Measurements from ENCODE around the gene LGALS8. TPM values are rescaled to one million over a fixed set of nuclear protein-coding genes. Genes with fewer than 3 reads are reported as not detected.

The LGALS8 gene
- total RNA-seq, 1 experiment from 2014 or later, result 47.9 TPM

GRCh38 chr1:236565530-236565929 is 41.7 kb downstream of the LGALS8 start:
- ATAC-seq, result no peak

GRCh38 chr1:236568285-236568894 is 44.6 kb downstream of the LGALS8 start:
- ATAC-seq, result no peak
- BruUV-seq (replicated peaks), result no TSS peak
- intact Hi-C loops (cut with micrococcal nuclease), result no loop called here
- H3K9me3 ChIP-seq (ENCODE audit: low read length), result no peaks in the 10 kb centered on the region
- no peak overlapping the region for H3K4me3 ChIP-seq (ENCODE audit: low read length)
- peaks cover 51% of the 10 kb centered on the region for H3K36me3 ChIP-seq (ENCODE audit: low read depth, low read length)
- no peaks in the 10 kb centered on the region for H3F3A ChIP-seq (ENCODE audit: low read length, unreplicated experiment)
- ChIA-PET POLR2A (ENCODE audit: unreplicated experiment) (no interaction called here), CTCF (no interaction called here)
- no peak for DNase-seq
- no peaks in the 10 kb centered on the region for H3K27me3 ChIP-seq (ENCODE audit: low read length)
- H2AFZ ChIP-seq (ENCODE audit: low read length), result no peak overlapping the region
- H3K79me2 ChIP-seq (ENCODE audit: low read length), result no peaks in the 10 kb centered on the region
- H3K27ac ChIP-seq (ENCODE audit: low read length), result no peak overlapping the region
- no peak for TF ChIP-seq CTCF (conservative IDR thresholded peaks at IDR 0.05; ENCODE audit: low read depth, low read length)
- no peak for TF ChIP-seq EZH2phosphoT487 (IDR thresholded peaks at IDR 0.05; ENCODE audit: borderline replicate concordance, low read length)
- no peak for TF ChIP-seq EZH2 (IDR thresholded peaks at IDR 0.05; ENCODE audit: low read length, unreplicated experiment)
- no peaks in the 10 kb centered on the region for H4K20me1 ChIP-seq (ENCODE audit: low read length)
- no peaks in the 10 kb centered on the region for H3K4me1 ChIP-seq (ENCODE audit: insufficient read depth, low read length)
- no peak overlapping the region for H3K4me2 ChIP-seq (ENCODE audit: low read length)
- H3K9ac ChIP-seq (ENCODE audit: low read length), result no peak overlapping the region
- no peaks in the 10 kb centered on the region for H3K9me2 ChIP-seq (replicated peaks; ENCODE audit: low read length)

More at GRCh38 chr1:236565530-236565929, 41.7 kb downstream of the LGALS8 start:
- no TSS peak for BruUV-seq (replicated peaks)
- no peaks in the 10 kb centered on the region for H4K20me1 ChIP-seq (ENCODE audit: low read length)
- H3K4me2 ChIP-seq (ENCODE audit: low read length), result no peak overlapping the region
- no peak overlapping the region for H3K27ac ChIP-seq (ENCODE audit: low read length)
- no peak overlapping the region for H2AFZ ChIP-seq (ENCODE audit: low read length)
- no peaks in the 10 kb centered on the region for H3K79me2 ChIP-seq (ENCODE audit: low read length)
- no peaks in the 10 kb centered on the region for H3K4me1 ChIP-seq (ENCODE audit: insufficient read depth, low read length)
- no peak for TF ChIP-seq EZH2 (IDR thresholded peaks at IDR 0.05; ENCODE audit: low read length, unreplicated experiment)
- no peaks in the 10 kb centered on the region for H3K9me2 ChIP-seq (replicated peaks; ENCODE audit: low read length)
- no peaks in the 10 kb centered on the region for H3K9me3 ChIP-seq (ENCODE audit: low read length)
- DNase-seq, result no peak
- POLR2A ChIA-PET (ENCODE audit: unreplicated experiment), result no interaction called here
- no peaks in the 10 kb centered on the region for H3K27me3 ChIP-seq (ENCODE audit: low read length)
- H3K36me3 ChIP-seq (ENCODE audit: low read depth, low read length), result peaks cover 30% of the 10 kb centered on the region
- CTCF ChIA-PET, result no interaction called here
- intact Hi-C loops (cut with micrococcal nuclease), result no loop called here
- no peak overlapping the region for H3K4me3 ChIP-seq (ENCODE audit: low read length)
- no peak overlapping the region for H3K9ac ChIP-seq (ENCODE audit: low read length)
- H3F3A ChIP-seq (ENCODE audit: low read length, unreplicated experiment), result no peaks in the 10 kb centered on the region

- Histone ChIP-seq H2AFZ (ENCODE audit: low read length) (no peak overlapping the region), H3K9me2 (replicated peaks; ENCODE audit: low read length) (no peaks in the 10 kb centered on the region), H3K9me3 (ENCODE audit: low read length) (no peaks in the 10 kb centered on the region), H3K4me2 (ENCODE audit: low read length) (no peak overlapping the region), H3K79me2 (ENCODE audit: low read length) (no peaks in the 10 kb centered on the region), H3K4me1 (ENCODE audit: insufficient read depth, low read length) (no peaks in the 10 kb centered on the region), H3K36me3 (ENCODE audit: low read depth, low read length) (peaks cover 54% of the 10 kb centered on the region; the same call in 1 of the 2 replicates), H3K4me3 (ENCODE audit: low read length) (no peak overlapping the region), H3F3A (ENCODE audit: low read length, unreplicated experiment) (no peaks in the 10 kb centered on the region), H3K27ac (ENCODE audit: low read length) (no peak overlapping the region), H3K9ac (ENCODE audit: low read length) (no peak overlapping the region), H4K20me1 (ENCODE audit: low read length) (no peaks in the 10 kb centered on the region), H3K27me3 (ENCODE audit: low read length) (no peaks in the 10 kb centered on the region)
- intact Hi-C loops (cut with micrococcal nuclease), result no loop called here
- CTCF ChIA-PET, result no interaction called here
- no TSS peak for BruUV-seq (replicated peaks)
- TF ChIP-seq EZH2 (IDR thresholded peaks at IDR 0.05; ENCODE audit: low read length, unreplicated experiment) (no peak), CTCF (conservative IDR thresholded peaks at IDR 0.05; ENCODE audit: low read depth, low read length) (no peak), EZH2phosphoT487 (IDR thresholded peaks at IDR 0.05; ENCODE audit: borderline replicate concordance, low read length) (no peak)
- POLR2A ChIA-PET (ENCODE audit: unreplicated experiment), result no interaction called here
- ATAC-seq (no peak), DNase-seq (no peak)
Observed at GRCh38 chr1:236575523-236575922, 51.7 kb downstream of the LGALS8 start.
